IMR-90 (cell line): ENCODE data around the gene GTPBP6. TPM values are rescaled to one million over a fixed set of nuclear protein-coding genes. Genes with fewer than 3 reads are reported as not detected.

Source experiments
- ATAC-seq: fragments of 200-7000 bp; cut with Tn5 transposase; 2 replicates; pipeline ENCODE4 v1.9.1; 2020; ENCODE audit warnings: low read depth, mild to moderate bottlenecking, moderate library complexity
- BruUV-seq: library from RNA; stranded (reverse); fragments of 400-500 nt; replicated peaks from 2 replicates; lab custom pipeline; 2021; lab: Mats Ljungman, UMichigan
- CTCF ChIA-PET: fragments of 300-600 bp; formaldehyde crosslinking; extraction: SDS; loops from one replicate; lab custom pipeline; 2021; ENCODE audit warnings: antibody characterized with exemption; lab: Yijun Ruan, JAX
- POLR2A ChIA-PET: fragments of 300-600 bp; sonication (Branson Sonifier 250); formaldehyde crosslinking; loops from one replicate; lab custom pipeline; 2022; ENCODE audit warnings: antibody characterized with exemption; ENCODE audit not compliant: unreplicated experiment; lab: Charles Lee
- DNase-seq: peaks from one replicate; pipeline ENCODE4 v3.0.0; 2013
- H2AFZ ChIP-seq: replicated peaks from 2 replicates; pipeline ENCODE3; 2013; ENCODE audit warnings: low read length, mild to moderate bottlenecking; ENCODE audit not compliant: poor library complexity
- H2AK5ac ChIP-seq: 2 replicates; pipeline ENCODE4 v1.6.1; 2013; ENCODE audit warnings: low read depth, low read length, inconsistent platforms
- H2AK9ac ChIP-seq: replicated peaks from 2 replicates; pipeline ENCODE3; 2013; ENCODE audit warnings: mild to moderate bottlenecking, low read depth, low read length, moderate library complexity; ENCODE audit not compliant: poor library complexity
- H2BK120ac ChIP-seq: 2 replicates; pipeline ENCODE4 v1.6.1; 2013; ENCODE audit warnings: low read depth, low read length, inconsistent platforms
- H2BK15ac ChIP-seq: 3 replicates; pipeline ENCODE4 v1.6.1; 2013; ENCODE audit warnings: low read depth, low read length, inconsistent platforms
- H2BK20ac ChIP-seq: 2 replicates; pipeline ENCODE4 v1.6.1; 2013; ENCODE audit warnings: low read depth, mild to moderate bottlenecking, inconsistent platforms, low read length, moderate library complexity
- H2BK5ac ChIP-seq: 2 replicates; pipeline ENCODE4 v1.6.1; 2013; ENCODE audit warnings: mild to moderate bottlenecking, low read depth, low read length, inconsistent platforms; ENCODE audit not compliant: poor library complexity, severe bottlenecking
- H3K14ac ChIP-seq: replicated peaks from 2 replicates; pipeline ENCODE4 v1.6.1; 2013; ENCODE audit warnings: low read depth, low read length, inconsistent platforms
- H3K18ac ChIP-seq: 2 replicates; pipeline ENCODE4 v1.6.1; 2013; ENCODE audit warnings: low read depth, low read length, control low read depth
- H3K23ac ChIP-seq: 2 replicates; pipeline ENCODE4 v1.6.1; 2013; ENCODE audit warnings: low read depth, low read length, inconsistent platforms
- H3K27ac ChIP-seq: 2 replicates; pipeline ENCODE4 v1.5.1; 2013; ENCODE audit warnings: mild to moderate bottlenecking, control low read depth, low read length; ENCODE audit not compliant: insufficient read depth
- H3K27me3 ChIP-seq: 2 replicates; pipeline ENCODE4 v1.6.1; 2013; ENCODE audit warnings: low read length; ENCODE audit not compliant: control insufficient read depth, insufficient read depth
- H3K36me3 ChIP-seq: 2 replicates; pipeline ENCODE4 v1.6.1; 2013; ENCODE audit warnings: low read length, mixed read lengths; ENCODE audit not compliant: control insufficient read depth, insufficient read depth
- H3K4ac ChIP-seq: 2 replicates; pipeline ENCODE4 v1.6.1; 2013; ENCODE audit warnings: low read depth, low read length, inconsistent platforms
- H3K4me1 ChIP-seq: 2 replicates; pipeline ENCODE4 v1.6.1; 2013; ENCODE audit warnings: low read length, mixed read lengths; ENCODE audit not compliant: control insufficient read depth, insufficient read depth
- H3K4me2 ChIP-seq: 2 replicates; pipeline ENCODE4 v1.6.1; 2013; ENCODE audit warnings: low read depth, mild to moderate bottlenecking, control low read depth, low read length, moderate library complexity
- H3K4me3 ChIP-seq: 2 replicates; pipeline ENCODE4 v1.5.1; 2013; ENCODE audit warnings: low read depth, mild to moderate bottlenecking, control low read depth, low read length, moderate library complexity; ENCODE audit not compliant: insufficient read depth
- H3K56ac ChIP-seq: 2 replicates; pipeline ENCODE4 v1.6.1; 2013; ENCODE audit warnings: low read length, inconsistent platforms; ENCODE audit not compliant: insufficient read depth; ENCODE audit errors: extremely low read depth
- H3K79me1 ChIP-seq, 2 experiments: 2 replicates each; pipeline ENCODE4 v1.6.1; 2013; ENCODE audit warnings: low read length in 2 of 2, inconsistent platforms in 1 of 2, low read depth in 1 of 2
- H3K9ac ChIP-seq: 2 replicates; pipeline ENCODE4 v1.6.1; 2013; ENCODE audit warnings: low read depth, low read length, control low read depth
- H3K9me1 ChIP-seq: 2 replicates; pipeline ENCODE4 v1.6.1; 2013; ENCODE audit warnings: low read length, inconsistent platforms; ENCODE audit not compliant: insufficient read depth
- H3K9me3 ChIP-seq: 2 replicates; pipeline ENCODE4 v1.6.1; 2013; ENCODE audit warnings: low read length; ENCODE audit not compliant: control insufficient read depth, insufficient read depth
- H4K20me1 ChIP-seq: 2 replicates; pipeline ENCODE4 v1.6.1; 2013; ENCODE audit warnings: low read length, inconsistent platforms; ENCODE audit not compliant: insufficient read depth
- H4K5ac ChIP-seq: 2 replicates; pipeline ENCODE4 v1.6.1; 2013; ENCODE audit warnings: mild to moderate bottlenecking, low read depth, low read length, control low read depth
- H4K8ac ChIP-seq, 2 experiments: 2 replicates each; pipeline ENCODE4 v1.6.1; 2013; ENCODE audit warnings: low read depth in 2 of 2, low read length in 2 of 2, control low read depth in 1 of 2, inconsistent platforms in 1 of 2
- H4K91ac ChIP-seq: 2 replicates; pipeline ENCODE4 v1.6.1; 2013; ENCODE audit warnings: low read depth, low read length, inconsistent platforms; ENCODE audit not compliant: insufficient read depth
- BHLHE40 ChIP-seq: fragments of 150-350 bp; IDR thresholded peaks from 2 replicates; pipeline ENCODE4 v1.6.1; 2016; ENCODE audit warnings: mild to moderate bottlenecking, low read depth, low read length
- CHD1 ChIP-seq: IDR thresholded peaks from 2 replicates; pipeline ENCODE4 v1.6.1; 2012; ENCODE audit warnings: low read depth, low read length, improper control_type of control experiment
- NFE2L2 ChIP-seq: fragments of 150-350 bp; IDR thresholded peaks from 2 replicates; pipeline ENCODE4 v1.6.1; 2016; ENCODE audit warnings: low read depth, mild to moderate bottlenecking, low read length
- POLR2A ChIP-seq: IDR thresholded peaks from 2 replicates; pipeline ENCODE4 v1.6.1; 2012; ENCODE audit warnings: mild to moderate bottlenecking, low read depth, low read length
- RCOR1 ChIP-seq: IDR thresholded peaks from 2 replicates; pipeline ENCODE4 v1.6.1; 2012; ENCODE audit warnings: mild to moderate bottlenecking, low read length, improper control_type of control experiment; ENCODE audit not compliant: insufficient replicate concordance
- RFX5 ChIP-seq: IDR thresholded peaks from 2 replicates; pipeline ENCODE4 v1.8.0; 2012; ENCODE audit warnings: low read depth, mild to moderate bottlenecking, low read length, moderate library complexity
- SMC3 ChIP-seq: fragments of 150-350 bp; IDR thresholded peaks from 2 replicates; pipeline ENCODE4 v1.6.1; 2016; ENCODE audit warnings: low read depth, mild to moderate bottlenecking, antibody characterized with exemption, low read length, moderate library complexity
- WGBS, 2 experiments: methylation state at CpG; one replicate each; pipeline versions ENCODE4 v1.1.5 to v1.1.7; 2013; ENCODE audit warnings: missing lambda C conversion rate in 2 of 2; ENCODE audit not compliant: insufficient read length in 1 of 2; ENCODE audit errors: extremely low coverage in 2 of 2; 5-methylcytosine and 5-hydroxymethylcytosine counted together
- dilution Hi-C: fragments of 300-500 bp; cut with HindIII; formaldehyde crosslinking; loops from one replicate; pipeline ENCODE4 v1.14.3; 2018; ENCODE audit warnings: low sequenced_read_pairs; ENCODE audit not compliant: unreplicated experiment
- in situ Hi-C: fragments of 300-500 bp; cut with MboI; formaldehyde crosslinking; loops from 3 replicates; pipeline ENCODE4 v1.14.3; 2019; ENCODE audit warnings: low sequenced_read_pairs, inconsistent platforms, mixed read lengths
- intact Hi-C: fragments of 100-400 bp; cut with micrococcal nuclease; formaldehyde crosslinking; loops from 2 replicates; pipeline ENCODE4 v1.10.0; 2022
- polyA plus RNA-seq, 3 experiments: library from polyadenylated mRNA; depleted of rRNA; stranded (reverse); fragments of >200 nt; gene quantifications; 2 replicates each; pipeline ENCODE4 v1.2.3, GENCODE V29; 2012; ENCODE audit warnings: low replicate concordance in 1 of 3
- total RNA-seq: library from RNA; depleted of rRNA; stranded (reverse); fragments of >200 nt; gene quantifications from 2 replicates; pipeline ENCODE4 v1.2.3, GENCODE V29; 2012
- TF ChIP-seq, protein P1 (sequence below): fragments of 150-350 bp; IDR thresholded peaks from 2 replicates; pipeline ENCODE4 v1.6.1; 2017; ENCODE audit warnings: mild to moderate bottlenecking, antibody characterized with exemption, low read length, low read depth
- TF ChIP-seq, protein P2 (sequence below): conservative IDR thresholded peaks from 2 replicates; pipeline ENCODE4 v1.5.1; 2012; ENCODE audit warnings: mild to moderate bottlenecking, low read depth, low read length, improper control_type of control experiment
- TF ChIP-seq, protein P3 (sequence below): fragments of 150-350 bp; IDR thresholded peaks from 2 replicates; pipeline ENCODE4 v1.6.1; 2016; ENCODE audit warnings: low read depth, mild to moderate bottlenecking, low read length, moderate library complexity, borderline replicate concordance

GTPBP6 gene
- total and polyA plus RNA-seq, 2 of the 4 experiments (the other 2 are of a cell fraction) = 24.0 to 31.6 TPM

DNA sequence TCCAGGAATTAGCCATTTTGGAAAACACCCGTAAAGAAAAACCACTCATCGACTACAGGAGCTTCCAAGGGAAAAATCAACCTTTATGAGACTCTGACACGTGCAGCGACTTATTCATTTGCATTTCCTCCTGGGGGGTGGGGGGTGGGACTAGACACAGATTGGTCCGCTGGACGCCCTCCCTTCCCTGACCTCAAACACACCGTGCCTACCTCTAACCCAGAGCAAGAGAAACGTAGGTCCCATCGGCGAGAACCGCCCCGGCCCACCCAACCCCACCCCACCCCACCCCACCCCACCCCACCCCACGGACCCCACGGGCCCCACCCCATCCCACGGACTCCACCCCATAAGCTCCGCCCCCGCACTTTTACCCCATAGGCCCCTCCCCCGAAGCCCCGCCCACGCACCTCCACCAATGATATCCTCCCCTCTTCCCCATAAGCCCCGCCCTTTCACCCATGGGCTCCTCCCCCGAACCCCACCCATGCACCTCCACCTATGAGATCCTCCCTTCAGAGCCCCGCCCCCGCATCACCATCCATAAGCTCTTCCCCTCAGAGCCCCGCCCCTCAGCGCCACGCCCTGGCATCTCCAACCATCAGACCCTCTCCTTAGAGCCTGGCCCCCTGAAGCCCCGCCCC is 1.1 kb downstream of the GTPBP6 start:
- H3K79me1 ChIP-seq = peaks cover 0 to 13% of the 10 kb centered on the region in 2 experiments; a peak in 2 of 4 replicates
- intact Hi-C loops = no loop called here
- no peak overlapping the region for H2BK5ac ChIP-seq
- H4K5ac ChIP-seq = peak overlapping the region; percentile 5; the same call in 1 of the 2 replicates
- no peak for DNase-seq
- peaks cover 2% of the 10 kb centered on the region; the same call in 1 of the 2 replicates for H3K4me1 ChIP-seq
- no peak overlapping the region for H2BK15ac ChIP-seq
- H2AK5ac ChIP-seq = no peak overlapping the region
- no peak overlapping the region for H3K9ac ChIP-seq
- H2BK120ac ChIP-seq = no peak overlapping the region
- no peaks in the 10 kb centered on the region for H4K20me1 ChIP-seq
- CTCF ChIA-PET = no interaction called here
- peak overlapping the region; percentile 51 for H3K4me2 ChIP-seq
- no peaks in the 10 kb centered on the region for H3K9me1 ChIP-seq
- H4K91ac ChIP-seq = no peak overlapping the region
- peak overlapping the region; percentile 88 for H2AFZ ChIP-seq
- no peak overlapping the region for H4K8ac ChIP-seq
- no peak overlapping the region for H3K14ac ChIP-seq
- peaks cover 23% of the 10 kb centered on the region for H3K36me3 ChIP-seq
- POLR2A ChIA-PET = no interaction called here
- H3K27ac ChIP-seq = peak overlapping the region; percentile 7; the same call in 1 of the 2 replicates
- H3K9me3 ChIP-seq = no peaks in the 10 kb centered on the region
- H3K56ac ChIP-seq = no peak overlapping the region
- H3K18ac ChIP-seq = no peak overlapping the region
- H3K27me3 ChIP-seq = no peaks in the 10 kb centered on the region
- no TSS peak for BruUV-seq
- H2AK9ac ChIP-seq = no peak overlapping the region
- H2BK20ac ChIP-seq = no peak overlapping the region
- in situ Hi-C loops = no loop called here
- 2% methylated on average over 5 of the region's 28 CpGs; no CpG with 5 or more reads in 1 of the 2 experiments for WGBS, 2 experiments
- H3K23ac ChIP-seq = no peak overlapping the region
- H3K4me3 ChIP-seq = peak overlapping the region; percentile 82
- TF ChIP-seq RFX5 (no peak), CHD1 (no peak), NFE2L2 (no peak), SMC3 (no peak), RCOR1 (no peak), POLR2A (no peak), BHLHE40 (no peak)
- TF ChIP-seq, protein P1, sequence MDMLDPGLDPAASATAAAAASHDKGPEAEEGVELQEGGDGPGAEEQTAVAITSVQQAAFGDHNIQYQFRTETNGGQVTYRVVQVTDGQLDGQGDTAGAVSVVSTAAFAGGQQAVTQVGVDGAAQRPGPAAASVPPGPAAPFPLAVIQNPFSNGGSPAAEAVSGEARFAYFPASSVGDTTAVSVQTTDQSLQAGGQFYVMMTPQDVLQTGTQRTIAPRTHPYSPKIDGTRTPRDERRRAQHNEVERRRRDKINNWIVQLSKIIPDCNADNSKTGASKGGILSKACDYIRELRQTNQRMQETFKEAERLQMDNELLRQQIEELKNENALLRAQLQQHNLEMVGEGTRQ = no peak
- TF ChIP-seq, protein P2, sequence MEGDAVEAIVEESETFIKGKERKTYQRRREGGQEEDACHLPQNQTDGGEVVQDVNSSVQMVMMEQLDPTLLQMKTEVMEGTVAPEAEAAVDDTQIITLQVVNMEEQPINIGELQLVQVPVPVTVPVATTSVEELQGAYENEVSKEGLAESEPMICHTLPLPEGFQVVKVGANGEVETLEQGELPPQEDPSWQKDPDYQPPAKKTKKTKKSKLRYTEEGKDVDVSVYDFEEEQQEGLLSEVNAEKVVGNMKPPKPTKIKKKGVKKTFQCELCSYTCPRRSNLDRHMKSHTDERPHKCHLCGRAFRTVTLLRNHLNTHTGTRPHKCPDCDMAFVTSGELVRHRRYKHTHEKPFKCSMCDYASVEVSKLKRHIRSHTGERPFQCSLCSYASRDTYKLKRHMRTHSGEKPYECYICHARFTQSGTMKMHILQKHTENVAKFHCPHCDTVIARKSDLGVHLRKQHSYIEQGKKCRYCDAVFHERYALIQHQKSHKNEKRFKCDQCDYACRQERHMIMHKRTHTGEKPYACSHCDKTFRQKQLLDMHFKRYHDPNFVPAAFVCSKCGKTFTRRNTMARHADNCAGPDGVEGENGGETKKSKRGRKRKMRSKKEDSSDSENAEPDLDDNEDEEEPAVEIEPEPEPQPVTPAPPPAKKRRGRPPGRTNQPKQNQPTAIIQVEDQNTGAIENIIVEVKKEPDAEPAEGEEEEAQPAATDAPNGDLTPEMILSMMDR = no peak
- TF ChIP-seq, protein P3, sequence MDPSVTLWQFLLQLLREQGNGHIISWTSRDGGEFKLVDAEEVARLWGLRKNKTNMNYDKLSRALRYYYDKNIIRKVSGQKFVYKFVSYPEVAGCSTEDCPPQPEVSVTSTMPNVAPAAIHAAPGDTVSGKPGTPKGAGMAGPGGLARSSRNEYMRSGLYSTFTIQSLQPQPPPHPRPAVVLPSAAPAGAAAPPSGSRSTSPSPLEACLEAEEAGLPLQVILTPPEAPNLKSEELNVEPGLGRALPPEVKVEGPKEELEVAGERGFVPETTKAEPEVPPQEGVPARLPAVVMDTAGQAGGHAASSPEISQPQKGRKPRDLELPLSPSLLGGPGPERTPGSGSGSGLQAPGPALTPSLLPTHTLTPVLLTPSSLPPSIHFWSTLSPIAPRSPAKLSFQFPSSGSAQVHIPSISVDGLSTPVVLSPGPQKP = no peak
- no peak overlapping the region; the same call in 1 of the 2 replicates for H3K4ac ChIP-seq
- ATAC-seq = peak; percentile 12
- dilution Hi-C loops = no loop called here
